GM13977 (cell line): ENCODE results near the gene NTNG1.

Experiments used
- DNase-seq: peaks from one replicate; pipeline ENCODE4 v3.0.0; 2012; ENCODE audit warnings: low spot score
- in situ Hi-C: fragments of 300-500 bp; cut with MboI; formaldehyde crosslinking; loops from one replicate; pipeline ENCODE4 v1.12.0; 2022; ENCODE audit warnings: low sequenced_read_pairs, low pct_unique_long_range_greater_than_20kb, mixed read lengths, inconsistent platforms; ENCODE audit not compliant: unreplicated experiment
- TF ChIP-seq, protein P1 (sequence below): IDR thresholded peaks from 2 replicates; pipeline ENCODE4 v1.5.1; 2012; ENCODE audit warnings: mild to moderate bottlenecking, control low read depth; ENCODE audit not compliant: insufficient read depth; ENCODE audit errors: extremely low read depth, missing control alignments

Gene NTNG1

DNA sequence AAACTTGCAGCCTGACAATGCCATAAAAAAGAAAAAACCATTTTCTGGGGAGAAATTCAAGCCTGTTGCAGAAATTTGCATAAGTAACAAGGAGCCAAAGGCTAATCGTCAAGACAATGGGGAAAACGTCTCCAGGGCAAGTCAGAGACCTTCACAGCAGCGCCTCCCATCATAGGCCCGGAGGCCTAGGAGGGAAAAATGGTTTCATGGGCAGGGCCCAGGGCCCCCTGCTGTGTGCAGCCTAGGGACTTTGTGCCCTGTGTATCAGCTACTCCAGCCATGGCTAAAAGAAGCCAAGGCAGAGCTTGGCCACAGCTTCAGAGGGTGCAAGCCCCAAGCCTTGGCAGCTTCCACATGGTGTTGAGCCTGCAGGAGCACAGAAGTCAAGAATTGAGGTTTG is 369.5 kb downstream of the NTNG1 start:
- in situ Hi-C loops, result no loop called here
- no peak for DNase-seq
- TF ChIP-seq, protein P1, sequence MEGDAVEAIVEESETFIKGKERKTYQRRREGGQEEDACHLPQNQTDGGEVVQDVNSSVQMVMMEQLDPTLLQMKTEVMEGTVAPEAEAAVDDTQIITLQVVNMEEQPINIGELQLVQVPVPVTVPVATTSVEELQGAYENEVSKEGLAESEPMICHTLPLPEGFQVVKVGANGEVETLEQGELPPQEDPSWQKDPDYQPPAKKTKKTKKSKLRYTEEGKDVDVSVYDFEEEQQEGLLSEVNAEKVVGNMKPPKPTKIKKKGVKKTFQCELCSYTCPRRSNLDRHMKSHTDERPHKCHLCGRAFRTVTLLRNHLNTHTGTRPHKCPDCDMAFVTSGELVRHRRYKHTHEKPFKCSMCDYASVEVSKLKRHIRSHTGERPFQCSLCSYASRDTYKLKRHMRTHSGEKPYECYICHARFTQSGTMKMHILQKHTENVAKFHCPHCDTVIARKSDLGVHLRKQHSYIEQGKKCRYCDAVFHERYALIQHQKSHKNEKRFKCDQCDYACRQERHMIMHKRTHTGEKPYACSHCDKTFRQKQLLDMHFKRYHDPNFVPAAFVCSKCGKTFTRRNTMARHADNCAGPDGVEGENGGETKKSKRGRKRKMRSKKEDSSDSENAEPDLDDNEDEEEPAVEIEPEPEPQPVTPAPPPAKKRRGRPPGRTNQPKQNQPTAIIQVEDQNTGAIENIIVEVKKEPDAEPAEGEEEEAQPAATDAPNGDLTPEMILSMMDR, result no peak

DNA sequence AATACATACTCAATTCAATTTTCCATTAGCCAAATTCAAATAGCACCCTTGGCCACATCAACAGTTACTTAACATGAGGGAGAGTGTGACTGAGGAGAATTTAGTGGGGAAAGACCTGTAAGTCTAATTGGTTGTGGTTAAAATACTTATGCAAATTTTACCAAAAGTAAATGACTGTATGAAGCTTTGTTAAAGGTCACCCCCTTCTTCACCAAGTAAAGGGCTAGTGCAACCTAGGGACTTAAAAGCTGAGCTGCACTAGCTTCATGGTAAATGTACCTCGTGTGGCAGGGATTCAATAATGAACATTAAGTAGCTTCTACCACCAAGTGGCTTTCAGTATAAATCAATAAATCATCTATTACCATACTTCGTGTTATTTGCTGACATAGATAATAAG is 372.0 kb downstream of the NTNG1 start:
- DNase-seq, result no peak
- in situ Hi-C loops, result no loop called here
- TF ChIP-seq, protein P1, result no peak

DNA sequence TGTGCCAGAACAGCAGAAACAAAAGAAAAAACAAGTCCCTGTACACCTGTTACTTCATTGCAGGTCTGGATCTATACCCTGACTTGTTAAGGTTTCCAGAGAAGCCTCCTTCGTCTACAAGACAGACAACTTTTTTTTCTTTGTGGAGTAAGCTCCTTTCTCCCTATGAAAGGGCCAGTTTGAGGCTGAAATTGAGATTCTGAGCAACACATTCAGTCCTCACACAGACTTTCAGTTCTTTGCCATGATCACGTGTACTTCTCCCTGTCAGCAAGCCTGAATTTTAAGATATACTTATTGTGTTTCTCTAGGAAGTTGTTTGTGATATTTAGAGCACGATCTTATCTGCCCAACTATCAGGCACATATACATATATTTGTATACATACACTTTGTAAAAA is 374.0 kb downstream of the NTNG1 start:
- TF ChIP-seq, protein P1, result no peak
- in situ Hi-C loops, result no loop called here
- DNase-seq, result no peak

DNA sequence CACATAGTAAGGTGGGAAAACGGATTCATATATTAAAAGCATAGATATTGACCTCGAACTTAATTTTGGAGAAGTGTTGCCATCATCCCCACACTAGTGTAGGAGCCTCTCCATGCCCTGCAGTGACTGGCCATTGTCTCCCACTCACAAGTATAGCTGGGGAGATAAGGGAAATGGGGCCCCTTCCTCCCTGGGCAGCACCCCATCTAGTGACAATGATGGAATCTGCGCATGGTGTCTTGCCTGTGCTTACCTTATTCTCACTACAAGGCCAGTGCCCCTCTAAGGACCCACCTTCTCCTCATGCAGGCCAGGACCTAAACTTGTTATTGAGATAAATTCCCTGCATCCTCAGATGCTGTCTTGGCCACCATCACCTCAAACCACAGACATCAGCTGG is 374.9 kb downstream of the NTNG1 start:
- TF ChIP-seq, protein P1, result no peak
- in situ Hi-C loops, result no loop called here
- no peak for DNase-seq

DNA sequence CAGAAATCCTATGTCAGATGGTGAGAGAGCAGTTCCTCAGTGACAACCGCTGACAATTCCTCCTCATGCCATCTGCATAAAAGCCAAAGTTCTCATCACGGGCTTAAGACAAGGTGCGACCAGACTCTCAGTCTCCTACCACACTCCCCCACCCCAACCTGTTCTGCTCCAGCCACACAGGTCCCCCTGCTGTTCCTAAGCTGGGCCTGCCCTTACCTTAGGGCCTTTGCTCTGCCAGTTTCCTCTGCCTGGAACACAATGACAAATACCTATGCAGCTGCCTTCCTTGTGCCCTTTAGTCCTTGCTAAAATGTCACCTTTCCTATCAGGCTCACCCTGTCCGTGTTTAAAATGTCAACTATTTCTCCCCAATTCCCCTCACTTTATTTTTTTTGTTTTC is 382.2 kb downstream of the NTNG1 start:
- TF ChIP-seq, protein P1, result no peak
- in situ Hi-C loops, result no loop called here
- DNase-seq, result no peak

DNA sequence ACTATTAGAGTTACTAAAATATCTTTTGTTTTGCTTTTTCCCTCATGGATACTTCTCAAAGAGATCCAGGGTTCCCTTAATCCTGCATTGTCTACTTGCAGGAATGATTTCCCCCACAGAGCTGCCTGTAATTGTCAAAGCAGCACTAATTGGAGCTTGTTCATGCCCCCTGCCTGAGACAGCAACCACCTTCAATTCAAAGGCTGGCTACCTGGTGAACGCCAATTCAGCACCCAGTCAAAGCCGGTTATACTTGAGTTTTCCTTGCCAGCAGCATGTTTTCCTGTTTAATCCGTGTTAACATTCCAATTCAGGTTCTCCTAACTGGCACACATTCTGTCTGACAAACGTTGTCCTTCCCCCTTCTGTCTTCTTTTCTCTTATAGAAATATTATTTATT is 382.9 kb downstream of the NTNG1 start:
- in situ Hi-C loops, result no loop called here
- DNase-seq, result no peak
- TF ChIP-seq, protein P1, result no peak

DNA sequence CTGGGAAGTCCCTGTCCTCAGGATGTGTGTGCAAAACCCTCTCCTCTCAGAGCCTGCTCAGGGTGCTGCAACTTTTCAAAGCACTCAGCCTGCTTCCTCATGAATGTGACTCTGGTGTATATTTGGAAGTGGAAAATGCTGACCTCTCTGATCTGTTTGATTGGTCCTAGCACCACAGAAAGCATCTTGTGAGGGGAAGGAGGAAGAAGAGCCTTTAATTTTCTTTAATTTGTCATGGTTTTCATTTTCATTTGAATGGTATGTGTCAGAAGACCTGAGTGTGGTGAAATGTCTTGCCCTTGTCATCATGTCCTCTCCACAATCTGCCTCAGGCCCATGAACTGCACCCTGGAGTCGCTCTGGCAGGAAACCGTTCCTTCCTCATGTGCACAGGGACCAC is 383.5 kb downstream of the NTNG1 start:
- DNase-seq, result no peak
- in situ Hi-C loops, result no loop called here
- TF ChIP-seq, protein P1, result no peak
